SK-N-MC (cell line): ENCODE measurements around the gene NRXN3.

ENCODE experiments used
- EZH2 ChIP-seq: fragments of 200-600 bp; sonication (generic); IDR thresholded peaks from one replicate; pipeline ENCODE4 v1.6.1; 2017; ENCODE audit warnings: antibody characterized with exemption
- POLR2AphosphoS5 ChIP-seq: IDR thresholded peaks from 2 replicates; pipeline ENCODE4 v1.6.1; 2012; ENCODE audit warnings: mild to moderate bottlenecking, low read depth, low read length, borderline replicate concordance

DNA sequence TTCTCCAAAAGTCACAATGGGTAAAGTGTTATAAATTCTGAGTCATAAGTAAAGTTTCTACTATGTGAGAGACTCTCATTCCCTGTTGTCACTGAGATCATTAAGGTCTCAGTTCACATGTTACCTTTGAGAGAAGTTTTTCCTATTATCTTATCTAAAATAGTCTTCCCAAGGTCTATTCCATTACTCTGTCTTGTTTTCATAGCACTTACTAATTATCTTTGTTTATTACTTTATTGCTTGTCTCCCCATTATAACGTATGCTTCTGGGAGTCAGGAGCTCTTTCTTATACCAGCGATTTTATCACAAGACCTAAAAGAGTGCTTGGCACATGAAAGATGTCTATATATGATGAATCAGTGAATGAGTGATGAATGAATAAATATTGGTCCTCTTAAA lies 1039.2 kb downstream of the NRXN3 start:
- TF ChIP-seq POLR2AphosphoS5: no peak
- TF ChIP-seq EZH2: no peak
